K562 (cell line): ENCODE measurements around the gene PLIN5. TPM values are rescaled to one million over a fixed set of nuclear protein-coding genes. Genes with fewer than 3 reads are reported as not detected.
A peak's percentile ranks its signal among the peaks of the same experiment; 100 is the strongest.

Experiments used
- ATAC-seq: fragments of 200-7000 bp; cut with Tn5 transposase; 3 replicates; pipeline ENCODE4 v1.9.1; 2020; ENCODE audit warnings: moderate library complexity
- Bru-seq: library from RNA; stranded (reverse); fragments of 400-500 nt; gene quantifications from one replicate; lab custom pipeline; 2021; lab: Mats Ljungman, UMichigan
- BruChase-seq, 2 experiments: library from RNA; stranded (reverse); fragments of 400-500 nt; gene quantifications; one replicate each; lab custom pipeline; 2021; lab: Mats Ljungman, UMichigan
- BruUV-seq: library from RNA; stranded (reverse); fragments of 400-500 nt; replicated peaks from 2 replicates; lab custom pipeline; 2021; lab: Mats Ljungman, UMichigan
- CTCF ChIA-PET: fragments of 300-600 bp; formaldehyde crosslinking; extraction: SDS; loops from one replicate; lab custom pipeline; 2021; ENCODE audit warnings: low intra/inter-chr PET ratio; lab: Yijun Ruan, JAX
- POLR2A ChIA-PET: fragments of 300-600, 350-650 bp; sonication (Branson Sonifier 250); formaldehyde crosslinking; extraction: SDS; loops from one replicate; lab custom pipeline; 2021; ENCODE audit warnings: antibody characterized with exemption, inconsistent platforms; lab: Yijun Ruan, JAX
- DNase-seq, 4 experiments: peaks; one replicate each; pipeline versions ENCODE4 v3.0.0 to v3.0.0-alpha.2; 2011 to 2018; ENCODE audit warnings: low spot score in 3 of 4, mixed read lengths in 3 of 4; ENCODE audit errors: extremely low read depth in 1 of 4
- FAIRE-seq: peaks from 2 replicates; lab custom pipeline; 2011; peaks lifted over from hg19 to GRCh38; lab: Jason Lieb, UNC
- H2AFZ ChIP-seq: 2 replicates; pipeline ENCODE4 v1.6.0; 2011; ENCODE audit warnings: low read depth, low read length, control low read depth, inconsistent platforms
- H3K27ac ChIP-seq: fragments of 200-600 bp; 3 replicates; pipeline ENCODE4 v1.8.0; 2011; ENCODE audit warnings: low read depth, mild to moderate bottlenecking, control low read depth, inconsistent platforms, low read length, moderate library complexity, mixed read lengths; ENCODE audit errors: extremely low read depth
- H3K27me3 ChIP-seq, 2 experiments: fragments of 300-600 bp in 1 of 2; 2 replicates in 1 of 2; 3 replicates in 1 of 2; pipeline versions ENCODE4 v1.6.0 to v1.8.0; 2011; ENCODE audit warnings: inconsistent platforms in 2 of 2, low read length in 2 of 2, mild to moderate bottlenecking in 1 of 2, mixed read lengths in 1 of 2, moderate library complexity in 1 of 2; ENCODE audit not compliant: control insufficient read depth in 2 of 2, insufficient read depth in 2 of 2
- H3K36me3 ChIP-seq: fragments of 300-600 bp; 3 replicates; pipeline ENCODE4 v1.8.0; 2011; ENCODE audit warnings: mild to moderate bottlenecking, low read length, inconsistent platforms; ENCODE audit not compliant: control insufficient read depth, insufficient read depth
- H3K4me1 ChIP-seq, 2 experiments: fragments of 200-600 bp in 1 of 2; replicated peaks in 1 of 2; 2 replicates in 1 of 2; 3 replicates in 1 of 2; pipeline versions ENCODE4 v1.5.1 to v1.8.0; 2011; ENCODE audit warnings: inconsistent platforms in 2 of 2, low read length in 2 of 2, mild to moderate bottlenecking in 1 of 2, mixed read lengths in 1 of 2, moderate library complexity in 1 of 2; ENCODE audit not compliant: control insufficient read depth in 2 of 2, insufficient read depth in 2 of 2
- H3K4me2 ChIP-seq: 2 replicates; pipeline ENCODE4 v1.6.1; 2011; ENCODE audit warnings: low read length, control low read depth, inconsistent platforms, mixed read lengths; ENCODE audit not compliant: insufficient read depth
- H3K4me3 ChIP-seq: fragments of 200-600 bp; sonication (generic), shearing (Covaris generic); 2 replicates; pipeline ENCODE4 v1.5.1; 2016; ENCODE audit warnings: control low read depth, inconsistent platforms
- H3K79me2 ChIP-seq: fragments of 200-600 bp; 3 replicates; pipeline ENCODE4 v1.8.0; 2011; ENCODE audit warnings: low read length, inconsistent platforms; ENCODE audit not compliant: control insufficient read depth, insufficient read depth
- H3K9ac ChIP-seq, 2 experiments: 2 replicates each; pipeline versions ENCODE4 v1.6.0 to v1.6.1; 2011; ENCODE audit warnings: low read depth in 2 of 2, low read length in 2 of 2, control low read depth in 1 of 2, inconsistent platforms in 1 of 2, mild to moderate bottlenecking in 1 of 2, mixed read lengths in 1 of 2; ENCODE audit not compliant: insufficient read depth in 1 of 2
- H3K9me1 ChIP-seq: one replicate; pipeline ENCODE4 v1.6.0; 2011; ENCODE audit warnings: inconsistent platforms, mild to moderate bottlenecking, low read length, moderate library complexity; ENCODE audit not compliant: control insufficient read depth, insufficient read depth
- H3K9me3 ChIP-seq: replicated peaks from 2 replicates; pipeline ENCODE4 v1.5.1; 2011; ENCODE audit warnings: low read depth, low read length, inconsistent platforms; ENCODE audit not compliant: control insufficient read depth, insufficient read depth
- H4K20me1 ChIP-seq: replicated peaks from 2 replicates; pipeline ENCODE4 v1.6.1; 2011; ENCODE audit warnings: low read length, inconsistent platforms, mixed read lengths; ENCODE audit not compliant: control insufficient read depth, insufficient read depth
- CBX5 ChIP-seq: IDR thresholded peaks from 2 replicates; pipeline ENCODE4 v1.6.1; 2014; ENCODE audit warnings: low read depth, borderline replicate concordance
- ESRRA ChIP-seq: fragments of 450-650 bp; IDR thresholded peaks from 2 replicates; pipeline ENCODE4 v1.6.1; 2014; ENCODE audit warnings: low read depth, mild to moderate bottlenecking, moderate library complexity, borderline replicate concordance
- GABPA ChIP-seq: fragments of 200-800 bp; sonication (Bioruptor generic); conservative IDR thresholded peaks from 2 replicates; pipeline ENCODE4 v1.6.1; 2016; ENCODE audit warnings: low read depth, missing genetic modification characterization, missing compliant biosample characterization
- MXI1 ChIP-seq: IDR thresholded peaks from 2 replicates; pipeline ENCODE4 v1.6.1; 2011; ENCODE audit warnings: low read depth, mild to moderate bottlenecking, improper control_type of control experiment, low read length
- PHTF2 ChIP-seq: fragments of 250-450 bp; sonication (Bioruptor Pico); IDR thresholded peaks from 2 replicates; pipeline ENCODE4 v1.5.0; 2021; ENCODE audit warnings: mild to moderate bottlenecking
- RBM15 ChIP-seq: fragments of 200-400 bp; formaldehyde crosslinking; IDR thresholded peaks from 2 replicates; pipeline ENCODE4 v1.6.1; 2018; ENCODE audit warnings: mild to moderate bottlenecking, low read length, moderate library complexity; ENCODE audit not compliant: insufficient read depth
- RFX7 ChIP-seq: fragments of 250-450 bp; sonication (Bioruptor Pico); IDR thresholded peaks from 2 replicates; pipeline ENCODE4 v1.5.1; 2021; ENCODE audit warnings: mild to moderate bottlenecking
- SREBF2 ChIP-seq: sonication (generic); formaldehyde crosslinking; IDR thresholded peaks from 2 replicates; pipeline ENCODE4 v1.4.0; 2020; ENCODE audit warnings: mild to moderate bottlenecking, missing genetic modification reagents
- TAF7 ChIP-seq: fragments of 450-650 bp; IDR thresholded peaks from 2 replicates; pipeline ENCODE4 v1.6.1; 2016; ENCODE audit warnings: missing genetic modification characterization, missing compliant biosample characterization
- TBP ChIP-seq: optimal IDR thresholded peaks from 2 replicates; pipeline ENCODE3; 2011; ENCODE audit warnings: low read depth, low read length, improper control_type of control experiment
- ZNF124 ChIP-seq: sonication (generic); formaldehyde crosslinking; IDR thresholded peaks from 2 replicates; pipeline ENCODE4 v1.8.1; 2022; ENCODE audit warnings: missing genetic modification reagents
- ZNF316 ChIP-seq: fragments of 450-650 bp; IDR thresholded peaks from 2 replicates; pipeline ENCODE4 v1.6.1; 2016
- ZNF57 ChIP-seq: fragments of 450-650 bp; formaldehyde crosslinking; IDR thresholded peaks from 2 replicates; pipeline ENCODE4 v1.4.0; 2020; ENCODE audit warnings: mild to moderate bottlenecking, moderate library complexity
- WGBS: fragments of 100-300 bp; shearing (Covaris generic); methylation state at CpG from one replicate; pipeline ENCODE4 v1.1.6; 2016; ENCODE audit warnings: low coverage, mixed read lengths; ENCODE audit not compliant: insufficient coverage; ENCODE audit errors: missing lambda C conversion rate; 5-methylcytosine and 5-hydroxymethylcytosine counted together
- in situ Hi-C: fragments of 300-500 bp; cut with MboI; formaldehyde crosslinking; loops from 4 replicates; pipeline ENCODE4 v1.15.0; 2018; ENCODE audit warnings: inconsistent platforms, mixed read lengths
- intact Hi-C: fragments of 100-400 bp; cut with micrococcal nuclease; formaldehyde crosslinking; loops from 2 replicates; pipeline ENCODE4 v1.14.2; 2022
- long read RNA-seq, 3 experiments: library from polyadenylated mRNA in 2 of 3; library from RNA in 1 of 3; unstranded in 2 of 3; stranded (forward) in 1 of 3; transcript quantifications; one replicate each; pipeline ENCODE4 v2.0.0, GENCODE V29; 2019 to 2022
- polyA minus RNA-seq, 3 experiments: library from RNA; depleted of rRNA, polyadenylated mRNA; stranded (reverse); fragments of >200 nt; gene quantifications; 2 replicates each; pipeline ENCODE4 v1.2.3, GENCODE V29; 2011
- polyA plus RNA-seq, 8 experiments: library from polyadenylated mRNA; depleted of rRNA in 4 of 8; stranded (reverse) in 5 of 8; unstranded in 3 of 8; fragments of >200 nt; fragmentation: Nextera tagmentation in 2 of 8; fragmentation: Illumina TruSeq in 1 of 8; extraction: Ambion mirVana in 2 of 8; extraction: Trizol in 1 of 8; gene quantifications; 2 replicates each; pipeline versions ENCODE4 v1.2.1 to v1.2.3, GENCODE V29; 2011 to 2014; ENCODE audit warnings: inconsistent platforms in 1 of 8, missing spikeins in 1 of 8
- total RNA-seq, 7 experiments: library from RNA; depleted of rRNA in 6 of 7; stranded (reverse); fragments of >200 nt in 6 of 7; fragmentation: Illumina TruSeq in 2 of 7; extraction: Trizol in 2 of 7; gene quantifications; 2 replicates each; pipeline versions ENCODE4 v1.2.1 to v1.2.3, GENCODE V29; 2011 to 2021; ENCODE audit warnings: low replicate concordance in 1 of 7
- TF ChIP-seq, protein P1 (sequence below): sonication (generic); formaldehyde crosslinking; IDR thresholded peaks from 2 replicates; pipeline ENCODE4 v1.8.0; 2022; ENCODE audit warnings: missing genetic modification reagents, mild to moderate bottlenecking, borderline replicate concordance

The PLIN5 gene, protein sequence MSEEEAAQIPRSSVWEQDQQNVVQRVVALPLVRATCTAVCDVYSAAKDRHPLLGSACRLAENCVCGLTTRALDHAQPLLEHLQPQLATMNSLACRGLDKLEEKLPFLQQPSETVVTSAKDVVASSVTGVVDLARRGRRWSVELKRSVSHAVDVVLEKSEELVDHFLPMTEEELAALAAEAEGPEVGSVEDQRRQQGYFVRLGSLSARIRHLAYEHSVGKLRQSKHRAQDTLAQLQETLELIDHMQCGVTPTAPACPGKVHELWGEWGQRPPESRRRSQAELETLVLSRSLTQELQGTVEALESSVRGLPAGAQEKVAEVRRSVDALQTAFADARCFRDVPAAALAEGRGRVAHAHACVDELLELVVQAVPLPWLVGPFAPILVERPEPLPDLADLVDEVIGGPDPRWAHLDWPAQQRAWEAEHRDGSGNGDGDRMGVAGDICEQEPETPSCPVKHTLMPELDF
- total RNA-seq (2011; cell fraction: chromatin; rRNA removed; ENCODE audit: low replicate concordance): 8.0 and 24.6 TPM in 2 replicates
- total RNA-seq (2011; cell fraction: nucleolus; rRNA removed): 11.3 and 12.8 TPM in 2 replicates
- total RNA-seq (2011; cell fraction: nucleoplasm; rRNA removed): 10.8 and 12.9 TPM in 2 replicates
- total RNA-seq (2014; rRNA removed): 0.50 and 0.86 TPM in 2 replicates
- total RNA-seq (2014; rRNA removed; fragmentation: Illumina TruSeq; extraction: Trizol): 0.15 and 0.26 TPM in 2 replicates
- total RNA-seq (2015; rRNA removed; fragmentation: Illumina TruSeq; extraction: Trizol): 0.07 TPM in 1 of 2 replicates, not detected in the other
- 1.3 TPM in 2 replicates for total RNA-seq (2021)
- 1.3 and 1.6 TPM in 2 replicates for polyA plus RNA-seq (2011; rRNA removed)
- polyA plus RNA-seq (2011; cell fraction: cytosol; rRNA removed): 1.0 and 1.3 TPM in 2 replicates
- 3.6 and 9.2 TPM in 2 replicates for polyA plus RNA-seq (2011; cell fraction: nucleus; rRNA removed)
- 0.50 and 0.51 TPM in 2 replicates for polyA plus RNA-seq (2012)
- 0.54 and 0.62 TPM in 2 replicates for polyA plus RNA-seq (2014; fragmentation: Illumina TruSeq; extraction: Trizol)
- polyA plus RNA-seq (2014; fragmentation: Nextera tagmentation; extraction: Ambion mirVana): under 1 TPM; 0.04 TPM
- polyA plus RNA-seq (2014; rRNA removed): 0.85 and 0.94 TPM in 2 replicates
- polyA minus RNA-seq (2011; rRNA and poly(A)+ RNA removed): 0.81 and 1.5 TPM in 2 replicates
- 0.95 TPM in 1 of 2 replicates, not detected in the other for polyA minus RNA-seq (2011; cell fraction: cytosol; rRNA and poly(A)+ RNA removed)
- 2.0 and 2.8 TPM in 2 replicates for polyA minus RNA-seq (2011; cell fraction: nucleus; rRNA and poly(A)+ RNA removed)
- percentile 42 among the genes with signal in this experiment for Bru-seq, nascent RNA
- percentile 26 among the genes with signal in this experiment for BruChase-seq, experiment 1, labeled RNA remaining after a 2-hour chase
- BruChase-seq, experiment 2, labeled RNA remaining after a 6-hour chase: percentile 30 among the genes with signal in this experiment
- long read RNA-seq, experiment 1, partial matches to known transcripts: 0 of 2 reads
- long read RNA-seq, experiment 1, other reads (novel, unspliced or antisense): 2 of 2 reads
- long read RNA-seq, experiment 2: 0 reads
- long read RNA-seq, experiment 3: 0 reads

DNA sequence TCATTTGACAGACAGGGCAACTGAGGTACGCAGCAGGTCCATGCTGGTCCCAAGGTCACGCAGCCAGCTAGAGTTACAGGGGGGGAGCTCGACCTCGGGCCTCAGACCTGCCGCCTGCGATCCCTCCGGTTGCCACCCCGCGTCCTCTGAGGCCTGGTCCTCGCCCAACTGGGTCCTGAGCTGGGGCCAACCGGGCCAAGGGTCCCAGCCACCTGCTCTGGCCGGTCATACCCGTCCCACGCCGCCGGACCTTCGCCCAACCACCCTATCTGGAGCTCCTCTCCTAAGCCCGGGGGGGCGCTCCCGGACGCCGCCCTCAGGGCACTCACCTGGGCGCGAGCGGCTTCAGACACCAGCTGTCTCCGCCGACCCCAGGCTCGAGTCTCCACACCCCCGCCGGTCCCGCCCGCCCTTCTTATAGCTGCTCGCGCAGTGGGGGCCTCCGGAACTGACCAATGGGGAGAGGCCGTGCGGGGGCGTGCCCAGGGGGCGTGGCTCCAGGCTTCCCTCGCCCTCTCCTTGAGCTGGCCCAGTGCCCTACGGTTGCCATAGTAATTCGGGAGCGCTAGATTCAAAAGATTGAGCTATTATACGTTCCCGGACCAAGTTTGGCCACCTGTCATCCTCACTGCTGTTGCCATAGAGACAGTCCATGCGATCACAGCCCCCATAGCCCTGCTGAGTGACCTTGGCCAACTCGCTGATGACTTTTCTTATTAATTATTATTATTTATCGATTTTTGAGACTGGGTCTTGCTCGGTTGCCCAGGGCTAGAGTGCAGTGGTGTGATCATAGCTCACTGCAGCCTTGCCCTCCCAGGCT is at the start of gene PLIN5:
PLIN5 (minus strand) TSS at position 389 of the 823 bp plus-strand sequence. CDS start 1,150 bp downstream, outside the sequence.
- FAIRE-seq (peak; percentile 95), ATAC-seq (peak; percentile 90), DNase-seq (peak; percentile 95 to 100 (median 99))
- Histone ChIP-seq H3K9me3 (no peaks in the 10 kb centered on the region), H3K27me3 (peaks cover 0 to 6% of the 10 kb centered on the region in 2 experiments; a peak in 3 of 5 replicates), H3K79me2 (peaks cover 20% of the 10 kb centered on the region; the same call in 2 of the 3 replicates), H3K4me3 (peak within 1 kb of the TSS; percentile 34), H3K9ac (peak within 1 kb of the TSS in 1 of 2 experiments; percentile 91; a peak in 3 of 4 replicates), H2AFZ (peak within 1 kb of the TSS; percentile 78), H4K20me1 (no peaks in the 10 kb centered on the region), H3K9me1 (no peaks in the 10 kb centered on the region), H3K27ac (no peak within 1 kb of the TSS), H3K4me2 (peak within 1 kb of the TSS; percentile 68), H3K4me1 (peaks cover 11 to 45% of the 10 kb centered on the region in 2 experiments; a peak in 4 of 5 replicates), H3K36me3 (peaks cover 9% of the 10 kb centered on the region; the same call in 1 of the 3 replicates)
- 1% methylated on average over 29 of the region's 49 CpGs for WGBS
- in situ Hi-C loops (no loop called here), intact Hi-C loops (no loop called here)
- no TSS peak for BruUV-seq
- POLR2A ChIA-PET: interaction anchor here (0.5 to 1.6 kb wide), 6 partner anchors 8 to 145 kb away, joined by 3 to 8 read pairs (median 4); partner anchors contain the start of gene HDGFL2
- CTCF ChIA-PET: no interaction called here
- TF ChIP-seq ZNF124 (CRISPR knock-in tag): no peak
- no peak for TF ChIP-seq RFX7 (CRISPR knock-in tag)
- 0 out of 2 replicates have a peak, but pooled peaks have one; percentile 65 for TF ChIP-seq ESRRA
- no peak for TF ChIP-seq CBX5
- TF ChIP-seq ZNF316: no peak
- peak; percentile 54; the same call in 1 of the 2 replicates for TF ChIP-seq MXI1
- no peak for TF ChIP-seq TAF7
- no peak for TF ChIP-seq SREBF2
- TF ChIP-seq GABPA (tag): no peak
- TF ChIP-seq, protein P1, sequence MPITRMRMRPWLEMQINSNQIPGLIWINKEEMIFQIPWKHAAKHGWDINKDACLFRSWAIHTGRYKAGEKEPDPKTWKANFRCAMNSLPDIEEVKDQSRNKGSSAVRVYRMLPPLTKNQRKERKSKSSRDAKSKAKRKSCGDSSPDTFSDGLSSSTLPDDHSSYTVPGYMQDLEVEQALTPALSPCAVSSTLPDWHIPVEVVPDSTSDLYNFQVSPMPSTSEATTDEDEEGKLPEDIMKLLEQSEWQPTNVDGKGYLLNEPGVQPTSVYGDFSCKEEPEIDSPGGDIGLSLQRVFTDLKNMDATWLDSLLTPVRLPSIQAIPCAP (CRISPR knock-in tag): no peak
- TF ChIP-seq PHTF2 (CRISPR knock-in tag): no peak
- TF ChIP-seq TBP: peak; percentile 91
- no peak for TF ChIP-seq ZNF57 (CRISPR knock-in tag)
- no peak for TF ChIP-seq RBM15
